ENCODE data around the gene TMPRSS12. TPM values are rescaled to one million over a fixed set of nuclear protein-coding genes. Genes with fewer than 3 reads are reported as not detected.
"Not testable (repeated sequence)": the region's sequence is repeated elsewhere in the genome, so short reads cannot be mapped to it uniquely, and the experiment has no call there.

The TMPRSS12 gene
- total and polyA plus RNA-seq, 3 donors from 2014 or later, result 6.8 to 65.6 (median 8.9) TPM

- TF ChIP-seq CTCF (IDR thresholded peaks at IDR 0.05) (no peak), POLR2A (IDR thresholded peaks at IDR 0.05) (no peak)
- no peak overlapping the region for H3K27ac ChIP-seq
- no peaks in the 10 kb centered on the region for H3K27me3 ChIP-seq
- H3K4me1 ChIP-seq, result no peaks in the 10 kb centered on the region
- 45 to 49% methylated on average over 7 of the region's 7 CpGs for WGBS, 2 donors
- no peaks in the 10 kb centered on the region for H3K36me3 ChIP-seq (ENCODE audit: low read depth, missing control alignments)
- H3K4me3 ChIP-seq, result peak overlapping the region in 1 of 2 donors; percentile 45
- DNase-seq, result no peak
- no peaks in the 10 kb centered on the region for H3K9me3 ChIP-seq
- intact Hi-C loops (cut with DNase I; ENCODE audit: low total_unique reads), result no loop called here
Measured at GRCh38 chr12:50841716-50842531, 802 bp upstream of the TMPRSS12 start.

GRCh38 chr12:50845021-50845647 is 2.4 kb downstream of the TMPRSS12 start:
- no peaks in the 10 kb centered on the region for H3K9me3 ChIP-seq
- H3K36me3 ChIP-seq (ENCODE audit: low read depth, missing control alignments), result no peaks in the 10 kb centered on the region
- no peak overlapping the region for H3K4me3 ChIP-seq
- intact Hi-C loops (cut with DNase I; ENCODE audit: low total_unique reads), result no loop called here
- no peaks in the 10 kb centered on the region for H3K4me1 ChIP-seq
- DNase-seq, result no peak
- TF ChIP-seq POLR2A (IDR thresholded peaks at IDR 0.05) (no peak), CTCF (IDR thresholded peaks at IDR 0.05) (no peak)
- no peak overlapping the region for H3K27ac ChIP-seq
- H3K27me3 ChIP-seq, result no peaks in the 10 kb centered on the region

GRCh38 chr12:50848963-50849362 is 6.2 kb downstream of the TMPRSS12 start:
- intact Hi-C loops (cut with DNase I; ENCODE audit: low total_unique reads), result no loop called here
- WGBS, 2 donors, result 52 to 61% methylated on average over 2 of the region's 2 CpGs
- Histone ChIP-seq H3K4me1 (no peaks in the 10 kb centered on the region), H3K36me3 (ENCODE audit: low read depth, missing control alignments) (no peaks in the 10 kb centered on the region), H3K9me3 (no peaks in the 10 kb centered on the region), H3K27me3 (no peaks in the 10 kb centered on the region), H3K27ac (no peak overlapping the region), H3K4me3 (no peak overlapping the region)
- TF ChIP-seq POLR2A (IDR thresholded peaks at IDR 0.05), result no peak
- TF ChIP-seq CTCF (IDR thresholded peaks at IDR 0.05), result no peak
- DNase-seq, result no peak

- H3K9me3 ChIP-seq; H3K4me3 ChIP-seq; intact Hi-C loops (cut with DNase I; ENCODE audit: low total_unique reads); H3K36me3 ChIP-seq (ENCODE audit: low read depth, missing control alignments); DNase-seq; H3K27me3 ChIP-seq; H3K27ac ChIP-seq; H3K4me1 ChIP-seq: not testable (repeated sequence)
- 92 to 100% methylated on average over 1 of the region's 1 CpG for WGBS, 2 donors
Measured at GRCh38 chr12:50855218-50855617, 12.5 kb downstream of the TMPRSS12 start.

GRCh38 chr12:50855679-50856078 is 13.0 kb downstream of the TMPRSS12 start:
- WGBS, 2 donors, result 82 to 92% methylated on average over 2 of the region's 2 CpGs
- H3K27ac ChIP-seq; DNase-seq; H3K9me3 ChIP-seq; H3K4me3 ChIP-seq; intact Hi-C loops (cut with DNase I; ENCODE audit: low total_unique reads); H3K27me3 ChIP-seq; H3K36me3 ChIP-seq (ENCODE audit: low read depth, missing control alignments); H3K4me1 ChIP-seq: not testable (repeated sequence)
